HCT116 (cell line): ENCODE measurements around the gene MYOG. TPM values are rescaled to one million over a fixed set of nuclear protein-coding genes. Genes with fewer than 3 reads are reported as not detected.

Source experiments
- ATAC-seq: fragments of 200-7000 bp; cut with Tn5 transposase; 2 replicates; pipeline ENCODE4 v1.9.1; 2020; ENCODE audit warnings: mild to moderate bottlenecking, moderate library complexity
- BruUV-seq: library from RNA; stranded (reverse); fragments of 400-500 nt; replicated peaks from 2 replicates; lab custom pipeline; 2021; lab: Mats Ljungman, UMichigan
- CTCF ChIA-PET: fragments of 300-600 bp; sonication (Branson Sonifier 250); formaldehyde crosslinking; loops from one replicate; lab custom pipeline; 2021; ENCODE audit warnings: antibody characterized with exemption; lab: Charles Lee
- POLR2A ChIA-PET: fragments of 300-600, 350-600 bp; sonication (Branson Sonifier 250); formaldehyde crosslinking; loops from one replicate; lab custom pipeline; 2021; ENCODE audit warnings: antibody characterized with exemption; lab: Charles Lee
- RAD21 ChIA-PET, 2 experiments: fragments of 300-600 bp; sonication (Branson Sonifier 250); formaldehyde crosslinking; loops; one replicate each; lab custom pipeline; 2023; ENCODE audit warnings: low total read pairs in 2 of 2; ENCODE audit not compliant: uncharacterized antibody in 2 of 2, unreplicated experiment in 2 of 2, low non-redundant PET in 1 of 2; lab: Charles Lee
- DNase-seq: peaks from one replicate; pipeline ENCODE4 v3.0.0-alpha.2; 2010; ENCODE audit warnings: low read depth, low spot score
- H2AFZ ChIP-seq: fragments of 200-600 bp; shearing (Covaris generic), sonication (generic); 2 replicates; pipeline ENCODE4 v1.6.1; 2017; ENCODE audit warnings: low read depth, mixed run types, mixed read lengths, antibody characterized with exemption, low read length; ENCODE audit not compliant: poor library complexity, severe bottlenecking
- H3K27ac ChIP-seq: 2 replicates; pipeline ENCODE4 v1.5.1; 2012; ENCODE audit warnings: low read depth, low read length
- H3K27me3 ChIP-seq: fragments of 200-600 bp; sonication (generic); 2 replicates; pipeline ENCODE4 v1.6.1; 2016; ENCODE audit warnings: mixed run types, low read length, mixed read lengths; ENCODE audit not compliant: insufficient read depth
- H3K36me3 ChIP-seq, 2 experiments: fragments of 200-500 bp in 1 of 2; fragments of 200-600 bp in 1 of 2; sonication (Bioruptor generic) in 1 of 2; sonication (generic) in 1 of 2; 2 replicates each; pipeline versions ENCODE4 v1.5.1 to v1.6.1; 2014 to 2016; ENCODE audit warnings: low read length in 2 of 2, inconsistent platforms in 1 of 2, mixed read lengths in 1 of 2, mixed run types in 1 of 2; ENCODE audit not compliant: insufficient read depth in 2 of 2, control insufficient read depth in 1 of 2
- H3K4me1 ChIP-seq, 2 experiments: fragments of 200-600 bp in 1 of 2; sonication (generic) in 1 of 2; 2 replicates each; pipeline versions ENCODE4 v1.5.1 to v1.6.1; 2012 to 2017; ENCODE audit warnings: low read length in 2 of 2, inconsistent platforms in 1 of 2, mild to moderate bottlenecking in 1 of 2, mixed read lengths in 1 of 2, mixed run types in 1 of 2, moderate library complexity in 1 of 2; ENCODE audit not compliant: insufficient read depth in 2 of 2, control insufficient read depth in 1 of 2
- H3K4me2 ChIP-seq: fragments of 200-600 bp; sonication (generic); 2 replicates; pipeline ENCODE4 v1.6.1; 2017; ENCODE audit warnings: mixed run types, low read length, mixed read lengths
- H3K4me3 ChIP-seq, 2 experiments: fragments of 200-600 bp in 1 of 2; sonication (generic) in 1 of 2; replicated peaks in 1 of 2; 2 replicates each; pipeline ENCODE4 v1.5.1; 2011 to 2016; ENCODE audit warnings: low read length in 2 of 2, control low read depth in 1 of 2, low read depth in 1 of 2, mild to moderate bottlenecking in 1 of 2, mixed read lengths in 1 of 2, mixed run types in 1 of 2
- H3K79me2 ChIP-seq: fragments of 200-600 bp; sonication (generic); 2 replicates; pipeline ENCODE4 v1.6.1; 2017; ENCODE audit warnings: mild to moderate bottlenecking, mixed run types, low read length, moderate library complexity, mixed read lengths; ENCODE audit not compliant: insufficient read depth
- H3K9ac ChIP-seq: fragments of 200-600 bp; sonication (generic); 2 replicates; pipeline ENCODE4 v1.6.1; 2016; ENCODE audit warnings: low read length, mixed read lengths
- H3K9me2 ChIP-seq: fragments of 200-600 bp; sonication (generic), shearing (Covaris generic); 2 replicates; pipeline ENCODE4 v1.6.1; 2017; ENCODE audit warnings: mixed run types, mild to moderate bottlenecking, moderate library complexity; ENCODE audit not compliant: insufficient read depth
- H3K9me3 ChIP-seq, 2 experiments: fragments of 200-500 bp in 1 of 2; fragments of 200-600 bp in 1 of 2; sonication (Bioruptor generic) in 1 of 2; sonication (generic) in 1 of 2; 2 replicates each; pipeline ENCODE4 v1.6.1; 2014 to 2017; ENCODE audit warnings: low read length in 2 of 2, mixed read lengths in 2 of 2, inconsistent platforms in 1 of 2, low read depth in 1 of 2, mild to moderate bottlenecking in 1 of 2, mixed run types in 1 of 2, moderate library complexity in 1 of 2; ENCODE audit not compliant: control insufficient read depth in 1 of 2, insufficient read depth in 1 of 2
- H4K20me1 ChIP-seq: fragments of 200-600 bp; sonication (generic), shearing (Covaris generic); 2 replicates; pipeline ENCODE4 v1.6.1; 2017; ENCODE audit warnings: mixed run types, mild to moderate bottlenecking, moderate library complexity; ENCODE audit not compliant: insufficient read depth
- CBX3 ChIP-seq: IDR thresholded peaks from 2 replicates; pipeline ENCODE4 v1.6.1; 2012; ENCODE audit warnings: low read depth
- CEBPB ChIP-seq: IDR thresholded peaks from 2 replicates; pipeline ENCODE4 v1.6.1; 2012; ENCODE audit warnings: low read depth
- EGR1 ChIP-seq: IDR thresholded peaks from 2 replicates; pipeline ENCODE4 v1.6.1; 2012; ENCODE audit warnings: low read depth
- ELF1 ChIP-seq: IDR thresholded peaks from 2 replicates; pipeline ENCODE4 v1.6.1; 2012; ENCODE audit warnings: low read depth, borderline replicate concordance
- EZH2 ChIP-seq: fragments of 200-600 bp; sonication (generic); IDR thresholded peaks from 2 replicates; pipeline ENCODE4 v1.6.1; 2017; ENCODE audit warnings: antibody characterized with exemption, mixed run types
- EZH2phosphoT487 ChIP-seq: fragments of 200-600 bp; IDR thresholded peaks from 2 replicates; pipeline ENCODE4 v1.6.1; 2018; ENCODE audit warnings: antibody characterized with exemption, borderline replicate concordance
- JUND ChIP-seq: IDR thresholded peaks from 2 replicates; pipeline ENCODE4 v1.6.1; 2012
- POLR2A ChIP-seq: IDR thresholded peaks from 2 replicates; pipeline ENCODE4 v1.7.0; 2011; ENCODE audit warnings: borderline replicate concordance; ENCODE audit not compliant: insufficient read depth, insufficient read length; ENCODE audit errors: extremely low read depth
- RAD21 ChIP-seq: IDR thresholded peaks from 2 replicates; pipeline ENCODE4 v1.6.1; 2012; ENCODE audit warnings: low read depth, mild to moderate bottlenecking
- SIN3A ChIP-seq: IDR thresholded peaks from 2 replicates; pipeline ENCODE4 v1.6.1; 2012; ENCODE audit warnings: low read depth
- SP1 ChIP-seq: IDR thresholded peaks from 2 replicates; pipeline ENCODE4 v1.6.1; 2012; ENCODE audit warnings: low read depth
- SRF ChIP-seq: IDR thresholded peaks from 2 replicates; pipeline ENCODE4 v1.6.1; 2012; ENCODE audit warnings: low read depth
- TCF7L2 ChIP-seq: IDR thresholded peaks from 2 replicates; pipeline ENCODE4 v1.7.0; 2011; ENCODE audit warnings: borderline replicate concordance, inconsistent platforms; ENCODE audit not compliant: insufficient read depth, insufficient read length; ENCODE audit errors: extremely low read depth
- ZNF274 ChIP-seq: fragments of 200-500 bp; sonication (Bioruptor generic); IDR thresholded peaks from 2 replicates; pipeline ENCODE4 v1.6.1; 2014; ENCODE audit warnings: mild to moderate bottlenecking, low read depth, low read length, inconsistent platforms
- intact Hi-C: fragments of 100-400 bp; cut with micrococcal nuclease; formaldehyde crosslinking; loops from 2 replicates; pipeline ENCODE4 v1.10.0; 2022
- total RNA-seq: library from RNA; stranded (reverse); gene quantifications from one replicate; pipeline ENCODE4 v1.2.1, GENCODE V29; 2021; ENCODE audit not compliant: unreplicated experiment
- TF ChIP-seq, protein P1 (sequence below): IDR thresholded peaks from 2 replicates; pipeline ENCODE4 v1.6.1; 2012
- TF ChIP-seq, protein P2 (sequence below), 3 experiments: fragments of 200-600 bp in 1 of 3; sonication (generic) in 1 of 3; IDR thresholded peaks in 2 of 3; conservative IDR thresholded peaks in 1 of 3; 2 replicates each; pipeline ENCODE4 v1.5.1; 2012 to 2017; ENCODE audit warnings: low read depth in 2 of 3, low read length in 2 of 3, antibody characterized with exemption in 1 of 3, borderline replicate concordance in 1 of 3, control low read depth in 1 of 3, mild to moderate bottlenecking in 1 of 3, mixed read lengths in 1 of 3, mixed run types in 1 of 3, moderate library complexity in 1 of 3; ENCODE audit not compliant: insufficient read depth in 1 of 3
- TF ChIP-seq, protein P3 (sequence below): IDR thresholded peaks from 2 replicates; pipeline ENCODE4 v1.6.1; 2011; ENCODE audit warnings: mild to moderate bottlenecking, low read length, moderate library complexity; ENCODE audit not compliant: insufficient replicate concordance; ENCODE audit errors: extremely low read depth
- TF ChIP-seq, protein P4 (sequence below): IDR thresholded peaks from 2 replicates; pipeline ENCODE4 v1.6.1; 2012; ENCODE audit warnings: low read depth

MYOG gene
- total RNA-seq, 1 experiment from 2014 or later = not detected

DNA sequence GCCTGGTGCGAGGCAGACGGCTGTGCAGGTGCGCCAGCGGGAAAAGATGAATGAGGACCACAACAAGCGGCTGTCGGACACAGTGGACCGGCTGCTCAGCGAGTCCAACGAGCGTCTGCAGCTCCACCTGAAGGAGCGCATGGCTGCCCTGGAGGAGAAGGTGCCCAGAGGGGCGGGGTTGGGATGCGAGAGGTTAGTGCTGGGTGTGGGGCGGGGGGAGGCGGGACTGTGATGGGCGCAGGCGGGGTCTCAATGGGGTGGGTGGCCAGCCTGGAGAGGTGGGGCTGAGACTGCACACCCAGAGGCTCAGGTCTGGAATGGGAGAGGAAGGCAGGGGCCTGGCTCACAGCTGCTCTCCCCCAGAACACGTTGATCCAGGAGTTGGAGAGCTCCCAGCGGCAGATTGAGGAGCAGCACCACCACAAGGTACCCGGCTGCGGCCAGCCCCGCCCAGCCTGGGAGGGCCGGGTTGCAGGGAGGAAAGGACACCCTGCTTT lies 37.2 kb downstream of the MYOG start (continued):
- TF ChIP-seq RAD21 (no peak), POLR2A (no peak), CBX3 (no peak), SRF (no peak)

DNA sequence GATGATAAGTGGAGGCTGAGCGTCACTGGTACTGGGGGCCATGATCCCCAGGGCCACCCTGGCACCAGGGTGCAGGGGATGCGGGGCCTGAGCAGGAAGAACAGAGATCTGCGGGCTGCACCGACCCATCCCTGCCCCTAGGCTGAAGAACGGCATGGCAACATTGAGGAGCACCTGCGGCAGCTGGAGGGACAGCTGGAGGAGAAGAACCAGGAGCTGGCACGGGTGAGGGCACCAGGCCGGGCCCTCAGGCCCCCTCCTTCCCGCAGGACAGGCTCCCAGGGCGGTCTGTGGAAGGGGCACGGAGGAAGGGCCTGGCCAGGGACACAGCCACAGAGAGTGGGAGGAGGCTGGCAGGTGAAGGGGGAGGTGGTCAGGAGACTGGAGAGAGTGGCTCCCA lies 37.7 kb downstream of the MYOG start:
- Histone ChIP-seq H3K9ac (no peak overlapping the region), H3K9me3 (no peaks in the 10 kb centered on the region), H3K4me3 (no peak overlapping the region), H3K36me3 (0 out of 4 replicates have a peak, but pooled peaks cover 0 to 3% of the 10 kb centered on the region in 2 experiments), H3K27me3 (no peaks in the 10 kb centered on the region), H4K20me1 (no peaks in the 10 kb centered on the region), H3K27ac (no peak overlapping the region), H3K4me2 (no peak overlapping the region), H3K4me1 (peaks cover 8 to 20% of the 10 kb centered on the region in 2 experiments), H2AFZ (no peak overlapping the region), H3K79me2 (no peaks in the 10 kb centered on the region), H3K9me2 (no peaks in the 10 kb centered on the region)
- ATAC-seq = peak; percentile 43; the same call in 1 of the 2 replicates
- no peak for DNase-seq
- RAD21 ChIA-PET = interaction anchor here in 1 of 2 experiments (0.6 kb wide), 1 partner anchor 16 kb away, joined by 3 read pairs; no protein-coding TSS in a partner anchor
- TF ChIP-seq TCF7L2 (no peak), ZNF274 (no peak), SIN3A (no peak), CEBPB (no peak), POLR2A (no peak), EZH2 (no peak), ELF1 (no peak), EGR1 (no peak), EZH2phosphoT487 (no peak), RAD21 (no peak), CBX3 (no peak), SP1 (no peak), JUND (no peak)
- TF ChIP-seq, protein P1, sequence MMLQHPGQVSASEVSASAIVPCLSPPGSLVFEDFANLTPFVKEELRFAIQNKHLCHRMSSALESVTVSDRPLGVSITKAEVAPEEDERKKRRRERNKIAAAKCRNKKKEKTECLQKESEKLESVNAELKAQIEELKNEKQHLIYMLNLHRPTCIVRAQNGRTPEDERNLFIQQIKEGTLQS = no peak
- TF ChIP-seq, protein P2, sequence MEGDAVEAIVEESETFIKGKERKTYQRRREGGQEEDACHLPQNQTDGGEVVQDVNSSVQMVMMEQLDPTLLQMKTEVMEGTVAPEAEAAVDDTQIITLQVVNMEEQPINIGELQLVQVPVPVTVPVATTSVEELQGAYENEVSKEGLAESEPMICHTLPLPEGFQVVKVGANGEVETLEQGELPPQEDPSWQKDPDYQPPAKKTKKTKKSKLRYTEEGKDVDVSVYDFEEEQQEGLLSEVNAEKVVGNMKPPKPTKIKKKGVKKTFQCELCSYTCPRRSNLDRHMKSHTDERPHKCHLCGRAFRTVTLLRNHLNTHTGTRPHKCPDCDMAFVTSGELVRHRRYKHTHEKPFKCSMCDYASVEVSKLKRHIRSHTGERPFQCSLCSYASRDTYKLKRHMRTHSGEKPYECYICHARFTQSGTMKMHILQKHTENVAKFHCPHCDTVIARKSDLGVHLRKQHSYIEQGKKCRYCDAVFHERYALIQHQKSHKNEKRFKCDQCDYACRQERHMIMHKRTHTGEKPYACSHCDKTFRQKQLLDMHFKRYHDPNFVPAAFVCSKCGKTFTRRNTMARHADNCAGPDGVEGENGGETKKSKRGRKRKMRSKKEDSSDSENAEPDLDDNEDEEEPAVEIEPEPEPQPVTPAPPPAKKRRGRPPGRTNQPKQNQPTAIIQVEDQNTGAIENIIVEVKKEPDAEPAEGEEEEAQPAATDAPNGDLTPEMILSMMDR (IDR thresholded peaks at IDR 0.05 in 2 of 3, conservative IDR thresholded peaks at IDR 0.05 in 1 of 3; ENCODE audit: borderline replicate concordance in 1 of 3, insufficient read depth in 1 of 3, low read depth in 2 of 3, low read length in 2 of 3) = no peak
- TF ChIP-seq, protein P3, sequence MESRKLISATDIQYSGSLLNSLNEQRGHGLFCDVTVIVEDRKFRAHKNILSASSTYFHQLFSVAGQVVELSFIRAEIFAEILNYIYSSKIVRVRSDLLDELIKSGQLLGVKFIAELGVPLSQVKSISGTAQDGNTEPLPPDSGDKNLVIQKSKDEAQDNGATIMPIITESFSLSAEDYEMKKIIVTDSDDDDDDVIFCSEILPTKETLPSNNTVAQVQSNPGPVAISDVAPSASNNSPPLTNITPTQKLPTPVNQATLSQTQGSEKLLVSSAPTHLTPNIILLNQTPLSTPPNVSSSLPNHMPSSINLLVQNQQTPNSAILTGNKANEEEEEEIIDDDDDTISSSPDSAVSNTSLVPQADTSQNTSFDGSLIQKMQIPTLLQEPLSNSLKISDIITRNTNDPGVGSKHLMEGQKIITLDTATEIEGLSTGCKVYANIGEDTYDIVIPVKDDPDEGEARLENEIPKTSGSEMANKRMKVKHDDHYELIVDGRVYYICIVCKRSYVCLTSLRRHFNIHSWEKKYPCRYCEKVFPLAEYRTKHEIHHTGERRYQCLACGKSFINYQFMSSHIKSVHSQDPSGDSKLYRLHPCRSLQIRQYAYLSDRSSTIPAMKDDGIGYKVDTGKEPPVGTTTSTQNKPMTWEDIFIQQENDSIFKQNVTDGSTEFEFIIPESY = no peak
- TF ChIP-seq, protein P4, sequence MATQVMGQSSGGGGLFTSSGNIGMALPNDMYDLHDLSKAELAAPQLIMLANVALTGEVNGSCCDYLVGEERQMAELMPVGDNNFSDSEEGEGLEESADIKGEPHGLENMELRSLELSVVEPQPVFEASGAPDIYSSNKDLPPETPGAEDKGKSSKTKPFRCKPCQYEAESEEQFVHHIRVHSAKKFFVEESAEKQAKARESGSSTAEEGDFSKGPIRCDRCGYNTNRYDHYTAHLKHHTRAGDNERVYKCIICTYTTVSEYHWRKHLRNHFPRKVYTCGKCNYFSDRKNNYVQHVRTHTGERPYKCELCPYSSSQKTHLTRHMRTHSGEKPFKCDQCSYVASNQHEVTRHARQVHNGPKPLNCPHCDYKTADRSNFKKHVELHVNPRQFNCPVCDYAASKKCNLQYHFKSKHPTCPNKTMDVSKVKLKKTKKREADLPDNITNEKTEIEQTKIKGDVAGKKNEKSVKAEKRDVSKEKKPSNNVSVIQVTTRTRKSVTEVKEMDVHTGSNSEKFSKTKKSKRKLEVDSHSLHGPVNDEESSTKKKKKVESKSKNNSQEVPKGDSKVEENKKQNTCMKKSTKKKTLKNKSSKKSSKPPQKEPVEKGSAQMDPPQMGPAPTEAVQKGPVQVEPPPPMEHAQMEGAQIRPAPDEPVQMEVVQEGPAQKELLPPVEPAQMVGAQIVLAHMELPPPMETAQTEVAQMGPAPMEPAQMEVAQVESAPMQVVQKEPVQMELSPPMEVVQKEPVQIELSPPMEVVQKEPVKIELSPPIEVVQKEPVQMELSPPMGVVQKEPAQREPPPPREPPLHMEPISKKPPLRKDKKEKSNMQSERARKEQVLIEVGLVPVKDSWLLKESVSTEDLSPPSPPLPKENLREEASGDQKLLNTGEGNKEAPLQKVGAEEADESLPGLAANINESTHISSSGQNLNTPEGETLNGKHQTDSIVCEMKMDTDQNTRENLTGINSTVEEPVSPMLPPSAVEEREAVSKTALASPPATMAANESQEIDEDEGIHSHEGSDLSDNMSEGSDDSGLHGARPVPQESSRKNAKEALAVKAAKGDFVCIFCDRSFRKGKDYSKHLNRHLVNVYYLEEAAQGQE = no peak
- CTCF ChIA-PET = interaction anchor here (1.3 kb wide), 1 partner anchor 8 kb away, joined by 8 read pairs; no protein-coding TSS in a partner anchor
- BruUV-seq = no TSS peak
- POLR2A ChIA-PET = no interaction called here
- intact Hi-C loops = no loop called here
